C4-2B (cell line): ENCODE data around the gene COL24A1.

Experiments
- ZFX ChIP-seq: fragments of 450-650 bp; IDR thresholded peaks from 2 replicates; pipeline ENCODE4 v1.6.1; 2017
- TF ChIP-seq, protein P1 (sequence below): fragments of 450-650 bp; conservative IDR thresholded peaks from 2 replicates; pipeline ENCODE4 v1.5.1; 2017; ENCODE audit warnings: mild to moderate bottlenecking

- TF ChIP-seq, protein P1, sequence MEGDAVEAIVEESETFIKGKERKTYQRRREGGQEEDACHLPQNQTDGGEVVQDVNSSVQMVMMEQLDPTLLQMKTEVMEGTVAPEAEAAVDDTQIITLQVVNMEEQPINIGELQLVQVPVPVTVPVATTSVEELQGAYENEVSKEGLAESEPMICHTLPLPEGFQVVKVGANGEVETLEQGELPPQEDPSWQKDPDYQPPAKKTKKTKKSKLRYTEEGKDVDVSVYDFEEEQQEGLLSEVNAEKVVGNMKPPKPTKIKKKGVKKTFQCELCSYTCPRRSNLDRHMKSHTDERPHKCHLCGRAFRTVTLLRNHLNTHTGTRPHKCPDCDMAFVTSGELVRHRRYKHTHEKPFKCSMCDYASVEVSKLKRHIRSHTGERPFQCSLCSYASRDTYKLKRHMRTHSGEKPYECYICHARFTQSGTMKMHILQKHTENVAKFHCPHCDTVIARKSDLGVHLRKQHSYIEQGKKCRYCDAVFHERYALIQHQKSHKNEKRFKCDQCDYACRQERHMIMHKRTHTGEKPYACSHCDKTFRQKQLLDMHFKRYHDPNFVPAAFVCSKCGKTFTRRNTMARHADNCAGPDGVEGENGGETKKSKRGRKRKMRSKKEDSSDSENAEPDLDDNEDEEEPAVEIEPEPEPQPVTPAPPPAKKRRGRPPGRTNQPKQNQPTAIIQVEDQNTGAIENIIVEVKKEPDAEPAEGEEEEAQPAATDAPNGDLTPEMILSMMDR: no peak
- no peak for TF ChIP-seq ZFX
These were observed 3.2 kb upstream of the COL24A1 start for GRCh38 chr1:86159800-86160199.
